HL-60 (cell line): ENCODE results near the gene SETD3.

Source experiments
- CTCF ChIP-seq: IDR thresholded peaks from one replicate; pipeline ENCODE4 v1.5.1; 2011; ENCODE audit warnings: low read length, control low read depth, inconsistent platforms; ENCODE audit not compliant: insufficient read depth
- GABPA ChIP-seq: IDR thresholded peaks from 2 replicates; pipeline ENCODE4 v1.6.1; 2012; ENCODE audit warnings: low read depth
- POLR2AphosphoS5 ChIP-seq: IDR thresholded peaks from 2 replicates; pipeline ENCODE4 v1.6.1; 2012; ENCODE audit warnings: low read depth
- REST ChIP-seq: IDR thresholded peaks from 2 replicates; pipeline ENCODE4 v1.6.1; 2012; ENCODE audit warnings: low read depth; ENCODE audit not compliant: insufficient replicate concordance

- TF ChIP-seq REST: no peak
- no peak for TF ChIP-seq CTCF
- no peak for TF ChIP-seq POLR2AphosphoS5
- no peak for TF ChIP-seq GABPA
These were observed 48.7 kb downstream of the SETD3 start for GRCh38 chr14:99431986-99432385.
